Astrocyte of the cerebellum (primary cell): ENCODE measurements around the gene FNIP2.

Experiments used
- DNase-seq: peaks from one replicate; pipeline ENCODE4 v3.0.0-alpha.2; 2011; ENCODE audit warnings: low read depth
- H3K4me3 ChIP-seq: 2 replicates; pipeline ENCODE4 v1.5.1; 2011; ENCODE audit warnings: mild to moderate bottlenecking, low read depth, low read length, moderate library complexity
- CTCF ChIP-seq: IDR thresholded peaks from 2 replicates; pipeline ENCODE4 v1.5.1; 2012; ENCODE audit warnings: low read length, low read depth, moderate library complexity, mild to moderate bottlenecking; ENCODE audit errors: missing control alignments
- in situ Hi-C: cut with HindIII; loops from 2 replicates; pipeline ENCODE4 v1.10.0; 2017; ENCODE audit warnings: low sequenced_read_pairs

The FNIP2 gene

DNA sequence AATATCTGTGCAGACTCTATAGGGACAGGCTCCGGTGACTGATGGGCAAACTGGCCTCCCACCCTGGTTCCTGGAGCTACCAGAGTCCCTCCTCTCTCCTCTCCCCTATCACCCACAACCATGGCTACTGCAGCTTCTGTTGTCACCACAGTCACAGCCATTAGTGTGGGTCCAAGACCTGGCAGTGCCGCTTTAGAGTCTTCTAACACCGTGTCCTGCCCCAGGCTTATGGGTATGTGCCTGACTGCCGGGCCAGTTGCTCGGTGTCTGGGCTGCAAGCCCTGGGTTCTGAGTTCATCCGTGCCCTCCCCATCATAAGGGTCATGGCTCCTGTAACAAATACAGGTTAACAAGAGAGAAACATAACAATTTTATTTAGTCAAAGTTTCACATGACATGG, 85.4 kb downstream of the FNIP2 start:
- DNase-seq, result no peak
- in situ Hi-C loops, result loop anchor here (25.0 kb wide), 1 partner anchor 333 kb away; no protein-coding TSS in a partner anchor
- TF ChIP-seq CTCF, result no peak
- H3K4me3 ChIP-seq, result no peak overlapping the region

DNA sequence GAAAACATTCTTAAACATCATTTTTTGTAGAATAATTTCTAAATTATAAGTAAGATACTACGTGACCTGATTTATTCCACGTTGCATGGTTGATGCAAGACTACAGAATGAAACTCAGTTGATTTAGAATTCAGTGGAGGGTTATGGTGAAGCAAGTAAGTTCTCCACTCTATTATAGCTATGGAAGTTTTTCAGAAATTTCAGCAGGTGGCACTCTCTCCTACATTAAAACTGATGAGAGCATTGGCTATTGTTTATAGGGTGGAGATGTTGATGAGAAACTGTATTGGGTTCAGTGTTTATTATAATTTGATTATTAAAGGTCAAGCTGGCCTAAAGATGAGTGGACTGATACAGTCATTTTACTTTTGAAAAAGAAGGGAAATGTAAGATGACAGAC, 88.0 kb downstream of the FNIP2 start:
- no peak overlapping the region for H3K4me3 ChIP-seq
- DNase-seq, result peak; percentile 35
- in situ Hi-C loops, result loop anchor here (25.0 kb wide), 1 partner anchor 330 kb away; no protein-coding TSS in a partner anchor
- peak; percentile 45 for TF ChIP-seq CTCF

GRCh38 chr4:158857951-158858350, 89.1 kb downstream of the FNIP2 start:
- TF ChIP-seq CTCF, result no peak
- no peak for DNase-seq
- in situ Hi-C loops, result loop anchor here (25.0 kb wide), 1 partner anchor 329 kb away; no protein-coding TSS in a partner anchor
- H3K4me3 ChIP-seq, result no peak overlapping the region

DNA sequence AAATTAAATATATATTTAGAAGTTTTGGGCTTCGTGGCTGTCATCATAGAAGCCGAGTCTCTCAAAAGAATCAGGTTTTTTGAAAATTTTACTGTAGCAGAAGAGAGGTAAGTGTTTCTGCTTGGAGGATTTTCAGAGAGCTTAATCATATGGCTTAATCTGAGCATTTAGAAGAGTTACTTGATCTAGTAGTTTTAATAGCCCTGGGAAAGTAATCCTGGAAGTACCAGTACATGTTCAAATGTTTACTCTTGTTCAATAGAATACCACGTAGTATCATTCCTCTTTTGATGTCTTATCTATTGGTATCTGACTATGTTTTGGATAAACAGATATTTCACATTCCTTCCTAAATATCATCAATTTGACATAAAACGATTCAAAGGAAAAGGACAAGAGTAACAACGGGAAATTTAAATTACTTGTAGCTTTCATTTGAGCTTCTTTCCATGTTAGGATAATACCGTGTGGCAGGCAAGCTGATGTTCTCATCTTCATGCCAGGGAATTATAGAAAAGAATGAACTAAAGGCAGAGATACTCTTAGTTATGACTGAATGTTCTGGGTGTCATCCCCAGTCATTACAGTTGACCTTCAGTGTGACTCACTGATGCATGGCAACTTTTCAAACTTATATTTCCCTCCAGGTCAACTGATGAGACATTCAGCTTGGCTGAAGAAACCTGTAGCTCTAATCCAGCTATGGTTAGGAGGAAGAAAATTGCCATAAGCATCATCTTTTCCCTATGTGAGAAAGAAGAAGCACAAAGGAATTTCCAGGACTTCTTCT, 89.8 kb downstream of the FNIP2 start:
- DNase-seq, result no peak
- in situ Hi-C loops, result loop anchor here (25.0 kb wide), 1 partner anchor 329 kb away; no protein-coding TSS in a partner anchor
- no peak overlapping the region for H3K4me3 ChIP-seq
- TF ChIP-seq CTCF, result no peak

DNA sequence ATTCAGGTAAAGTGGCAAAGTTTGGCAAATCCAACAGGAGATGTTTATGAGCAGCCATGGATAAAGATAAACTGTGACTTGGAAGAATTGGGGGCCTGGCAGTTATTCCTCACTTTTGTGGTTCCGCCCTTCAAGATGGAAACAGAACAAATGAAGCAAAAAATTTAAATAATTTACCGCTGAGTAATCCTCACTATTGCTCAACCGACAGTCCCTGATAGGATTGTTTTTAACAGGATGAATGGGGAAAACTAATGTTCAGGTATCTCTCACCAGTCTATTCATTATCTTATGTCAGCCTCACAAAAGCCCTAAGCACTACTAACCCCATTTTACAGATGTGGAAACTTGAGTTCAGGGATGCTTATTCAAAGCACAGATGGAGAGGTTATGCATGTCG, 90.8 kb downstream of the FNIP2 start:
- TF ChIP-seq CTCF, result no peak
- in situ Hi-C loops, result loop anchor here (25.0 kb wide), 1 partner anchor 328 kb away; no protein-coding TSS in a partner anchor
- no peak overlapping the region for H3K4me3 ChIP-seq
- no peak for DNase-seq

DNA sequence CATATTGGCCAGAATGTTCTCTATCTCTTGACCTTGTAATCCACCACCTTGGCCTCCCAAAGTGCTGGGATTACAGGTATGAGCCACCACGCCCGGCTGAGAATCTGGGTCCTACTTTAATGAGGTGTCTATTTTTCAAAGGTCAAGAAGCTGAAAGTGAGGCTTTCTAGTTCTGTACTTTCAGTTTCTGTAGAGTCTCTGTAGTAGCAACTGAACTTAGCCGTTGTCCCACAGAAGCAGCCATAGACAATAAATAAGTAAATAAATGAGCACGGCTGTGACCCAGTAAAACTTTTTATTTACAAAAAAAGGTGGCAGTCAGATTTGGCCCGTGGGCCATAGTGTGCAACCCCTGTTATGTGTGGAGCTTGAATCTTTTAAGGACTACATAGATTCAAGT, 92.0 kb downstream of the FNIP2 start:
- no peak for TF ChIP-seq CTCF
- in situ Hi-C loops, result loop anchor here (25.0 kb wide), 1 partner anchor 326 kb away; no protein-coding TSS in a partner anchor
- no peak for DNase-seq
- H3K4me3 ChIP-seq, result no peak overlapping the region
